Body of pancreas (tissue), 4 donors: ENCODE data around the gene LCAT.

Experiments used
- CTCF ChIP-seq, 7 experiments: fragments of 450-650 bp in 4 of 7; fragments of 200-600 bp in 3 of 7; sonication (generic) in 3 of 7; IDR thresholded peaks; one replicate each; pipeline ENCODE4 v1.5.1; 2016 to 2019; ENCODE audit warnings: antibody characterized with exemption in 7 of 7
- POLR2A ChIP-seq, 3 donors: fragments of 450-650 bp; IDR thresholded peaks; one replicate each; pipeline ENCODE4 v1.6.1; 2016; ENCODE audit warnings: antibody characterized with exemption in 3 of 3, mild to moderate bottlenecking in 2 of 3

- TF ChIP-seq CTCF (IDR thresholded peaks at IDR 0.05), result no peak
- no peak for TF ChIP-seq POLR2A (IDR thresholded peaks at IDR 0.05)
Observed at GRCh38 chr16:67919622-67920221, 24.2 kb downstream of the LCAT start.
